HEK293 (cell line): ENCODE data around the gene SERHL2.
"Not testable (repeated sequence)": the region's sequence is repeated elsewhere in the genome, so short reads cannot be mapped to it uniquely, and the experiment has no call there.

Experiments
- CTCF ChIA-PET: fragments of 350-600 bp; formaldehyde crosslinking; extraction: SDS; loops from one replicate; lab custom pipeline; 2021; ENCODE audit warnings: antibody characterized with exemption; lab: Yijun Ruan, JAX
- POLR2A ChIA-PET: fragments of 300-600 bp; formaldehyde crosslinking; extraction: SDS; loops from one replicate; lab custom pipeline; 2020; ENCODE audit warnings: antibody characterized with exemption, inconsistent platforms; lab: Yijun Ruan, JAX
- H3K27ac ChIP-seq: fragments of 200-500 bp; sonication (Bioruptor generic); 2 replicates; pipeline ENCODE4 v1.5.1; 2014; ENCODE audit warnings: low read depth, low read length, control low read depth, inconsistent platforms; ENCODE audit errors: extremely low read depth
- H3K36me3 ChIP-seq, 2 experiments: fragments of 200-500 bp in 1 of 2; sonication (Bioruptor generic) in 1 of 2; 1 replicate in 1 of 2; 2 replicates in 1 of 2; pipeline ENCODE4 v1.5.1; 2014 to 2017; ENCODE audit warnings: inconsistent platforms in 2 of 2, low read length in 2 of 2; ENCODE audit not compliant: control insufficient read depth in 2 of 2, insufficient read depth in 1 of 2
- H3K4me1 ChIP-seq: fragments of 200-500 bp; sonication (Bioruptor generic); 2 replicates; pipeline ENCODE4 v1.5.1; 2014; ENCODE audit warnings: mild to moderate bottlenecking, low read length, inconsistent platforms; ENCODE audit not compliant: control insufficient read depth, insufficient read depth
- H3K4me3 ChIP-seq: 2 replicates; pipeline ENCODE4 v1.5.1; 2011; ENCODE audit warnings: low read depth, mild to moderate bottlenecking, control low read depth, low read length, moderate library complexity
- H3K9me3 ChIP-seq: fragments of 200-500 bp; sonication (Bioruptor generic); 2 replicates; pipeline ENCODE4 v1.5.1; 2014; ENCODE audit warnings: low read depth, low read length, inconsistent platforms; ENCODE audit not compliant: control insufficient read depth, insufficient read depth
- GLIS1 ChIP-seq: fragments of 450-650 bp; formaldehyde crosslinking; IDR thresholded peaks from 2 replicates; pipeline ENCODE4 v1.5.1; 2016; ENCODE audit warnings: missing biosample characterization, missing genetic modification characterization
- KLF1 ChIP-seq: fragments of 450-650 bp; formaldehyde crosslinking; IDR thresholded peaks from 2 replicates; pipeline ENCODE4 v1.5.1; 2016; ENCODE audit warnings: missing biosample characterization, missing genetic modification characterization
- TCF7L2 ChIP-seq: IDR thresholded peaks from 2 replicates; pipeline ENCODE4 v1.6.1; 2011; ENCODE audit warnings: low read depth, mild to moderate bottlenecking, inconsistent platforms, low read length, moderate library complexity, borderline replicate concordance
- YY1 ChIP-seq: fragments of 450-650 bp; formaldehyde crosslinking; IDR thresholded peaks from 2 replicates; pipeline ENCODE4 v1.5.1; 2018; ENCODE audit warnings: missing biosample characterization, missing genetic modification characterization
- ZFP37 ChIP-seq: fragments of 450-650 bp; formaldehyde crosslinking; IDR thresholded peaks from 2 replicates; pipeline ENCODE4 v1.5.1; 2016; ENCODE audit warnings: missing biosample characterization, missing genetic modification characterization
- ZIC2 ChIP-seq: fragments of 450-650 bp; formaldehyde crosslinking; IDR thresholded peaks from 2 replicates; pipeline ENCODE4 v1.5.1; 2016; ENCODE audit warnings: missing biosample characterization, missing genetic modification characterization
- ZNF121 ChIP-seq: fragments of 450-650 bp; formaldehyde crosslinking; IDR thresholded peaks from 2 replicates; pipeline ENCODE4 v1.5.1; 2016; ENCODE audit warnings: missing biosample characterization, missing genetic modification characterization
- ZNF174 ChIP-seq: fragments of 450-650 bp; formaldehyde crosslinking; IDR thresholded peaks from 2 replicates; pipeline ENCODE4 v1.5.0; 2017; ENCODE audit warnings: missing biosample characterization, mild to moderate bottlenecking, missing genetic modification characterization
- ZNF214 ChIP-seq: fragments of 450-650 bp; formaldehyde crosslinking; IDR thresholded peaks from 2 replicates; pipeline ENCODE4 v1.5.1; 2017; ENCODE audit warnings: missing biosample characterization, mild to moderate bottlenecking, missing genetic modification characterization, borderline replicate concordance
- ZNF248 ChIP-seq: fragments of 450-650 bp; formaldehyde crosslinking; IDR thresholded peaks from 2 replicates; pipeline ENCODE4 v1.5.1; 2017; ENCODE audit warnings: missing biosample characterization, missing genetic modification characterization
- ZNF529 ChIP-seq: fragments of 450-650 bp; formaldehyde crosslinking; IDR thresholded peaks from 2 replicates; pipeline ENCODE4 v1.5.1; 2017; ENCODE audit warnings: missing genetic modification characterization, missing biosample characterization; ENCODE audit not compliant: insufficient replicate concordance
- ZNF571 ChIP-seq: fragments of 450-650 bp; formaldehyde crosslinking; IDR thresholded peaks from 2 replicates; pipeline ENCODE4 v1.5.0; 2017; ENCODE audit warnings: missing biosample characterization, missing genetic modification characterization
- ZNF768 ChIP-seq: fragments of 450-650 bp; formaldehyde crosslinking; IDR thresholded peaks from 2 replicates; pipeline ENCODE4 v1.5.1; 2018; ENCODE audit warnings: missing biosample characterization, mild to moderate bottlenecking, missing genetic modification characterization
- ZNF776 ChIP-seq: fragments of 450-650 bp; formaldehyde crosslinking; IDR thresholded peaks from 2 replicates; pipeline ENCODE4 v1.5.0; 2017; ENCODE audit warnings: missing biosample characterization, missing genetic modification characterization, borderline replicate concordance
- ZNF837 ChIP-seq: fragments of 450-650 bp; formaldehyde crosslinking; IDR thresholded peaks from 2 replicates; pipeline ENCODE4 v1.5.1; 2016; ENCODE audit warnings: missing biosample characterization, missing genetic modification characterization
- TF ChIP-seq, protein P1 (sequence below): fragments of 450-650 bp; formaldehyde crosslinking; IDR thresholded peaks from 2 replicates; pipeline ENCODE4 v1.5.1; 2016; ENCODE audit warnings: missing biosample characterization, missing genetic modification characterization
- TF ChIP-seq, protein P2 (sequence below): fragments of 450-650 bp; formaldehyde crosslinking; IDR thresholded peaks from 2 replicates; pipeline ENCODE4 v1.5.1; 2016; ENCODE audit warnings: missing biosample characterization, missing genetic modification characterization
- TF ChIP-seq, protein P3 (sequence below): IDR thresholded peaks from 2 replicates; pipeline ENCODE4 v1.6.1; 2011; ENCODE audit warnings: mild to moderate bottlenecking, low read depth, low read length, borderline replicate concordance

Gene SERHL2

DNA sequence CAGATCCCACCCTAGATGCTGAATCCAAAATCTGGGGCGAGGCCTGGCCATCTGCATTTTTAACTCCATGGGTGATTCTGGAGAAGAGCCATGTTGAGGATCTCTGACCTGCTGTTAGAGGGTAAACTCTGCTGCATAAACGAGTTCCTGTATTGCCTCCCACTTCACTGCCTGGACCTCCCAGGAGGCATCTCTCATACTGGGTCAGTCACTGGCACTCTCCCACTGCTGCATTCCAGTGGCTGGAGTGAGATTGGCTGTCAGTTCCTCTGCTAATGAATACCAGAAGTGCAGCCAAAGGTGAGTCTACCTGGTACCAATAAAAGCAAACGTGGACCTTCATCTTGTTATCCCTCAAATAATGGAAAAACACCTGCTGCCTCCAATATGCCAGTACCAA, 50.6 kb downstream of the SERHL2 start:
- H3K9me3 ChIP-seq: no peaks in the 10 kb centered on the region
- no peak overlapping the region for H3K4me3 ChIP-seq
- POLR2A ChIA-PET: no interaction called here
- CTCF ChIA-PET: interaction anchor here (0.7 kb wide), 1 partner anchor 627 kb away, joined by 3 read pairs; no protein-coding TSS in a partner anchor
- H3K4me1 ChIP-seq: 0 out of 2 replicates have a peak, but pooled peaks cover 3% of the 10 kb centered on the region
- peaks cover 35 to 79% of the 10 kb centered on the region in 2 experiments for H3K36me3 ChIP-seq
- H3K27ac ChIP-seq: no peak overlapping the region
- TF ChIP-seq GLIS1 (tag by site-specific recombination) (peak; percentile 87), ZIC2 (tag by site-specific recombination) (peak; percentile 14; the same call in 1 of the 2 replicates), ZFP37 (tag by site-specific recombination) (no peak), ZNF776 (tag by site-specific recombination) (no peak)
- TF ChIP-seq, protein P1, sequence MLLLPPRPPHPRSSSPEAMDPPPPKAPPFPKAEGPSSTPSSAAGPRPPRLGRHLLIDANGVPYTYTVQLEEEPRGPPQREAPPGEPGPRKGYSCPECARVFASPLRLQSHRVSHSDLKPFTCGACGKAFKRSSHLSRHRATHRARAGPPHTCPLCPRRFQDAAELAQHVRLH (tag by site-specific recombination): no peak

DNA sequence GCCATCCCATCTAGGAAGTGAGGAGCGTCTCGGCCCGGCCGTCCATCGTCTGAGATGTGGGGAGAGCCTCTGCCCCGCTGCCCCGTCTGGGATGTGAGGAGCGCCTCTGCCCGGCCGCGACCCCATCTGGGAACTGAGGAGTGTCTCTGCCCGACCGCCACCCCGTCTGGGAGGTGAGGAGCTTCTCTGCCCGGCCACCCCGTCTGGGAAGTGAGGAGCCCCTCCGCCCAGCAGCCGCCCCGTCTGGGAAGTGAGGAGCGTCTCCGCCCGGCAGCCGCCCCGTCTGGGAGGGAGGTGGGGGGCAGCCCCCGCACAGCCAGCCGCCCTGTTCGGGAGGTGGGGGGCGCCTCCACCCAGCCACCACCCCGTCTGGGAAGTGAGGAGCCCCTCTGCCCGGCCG, 53.9 kb downstream of the SERHL2 start:
- CTCF ChIA-PET, POLR2A ChIA-PET: not testable (repeated sequence)

DNA sequence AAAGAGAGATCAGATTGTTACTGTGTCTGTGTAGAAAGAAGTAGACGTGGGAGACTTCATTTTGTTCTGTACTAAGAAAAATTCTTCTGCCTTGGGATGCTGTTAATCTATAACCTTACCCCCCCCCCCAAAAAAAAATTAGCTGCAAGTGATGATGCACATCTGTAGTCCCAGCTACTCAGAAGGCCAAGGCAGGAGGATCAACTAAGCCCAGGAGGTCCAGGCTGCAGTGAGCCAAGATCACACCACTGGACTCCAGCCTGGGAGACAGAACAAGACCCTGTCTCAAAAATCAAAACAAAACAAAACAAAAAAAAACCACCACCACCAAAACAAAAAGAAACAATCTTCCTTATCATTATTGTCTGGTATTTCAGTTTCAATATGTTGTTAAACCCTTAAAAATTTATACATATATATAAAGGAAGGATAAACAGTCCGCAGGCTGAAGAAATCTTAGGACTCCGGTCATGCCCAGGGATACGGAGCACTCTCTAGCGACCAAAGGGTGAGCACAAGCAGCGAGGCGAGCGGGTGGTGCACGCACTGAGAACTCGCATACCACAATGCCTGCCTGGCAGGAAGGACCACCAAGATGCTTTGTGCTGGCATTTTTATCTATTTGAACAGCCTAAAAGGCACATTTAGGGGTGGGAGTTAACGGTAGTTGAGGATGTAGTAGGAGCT, 54.5 kb downstream of the SERHL2 start:
- Histone ChIP-seq H3K4me3 (no peak overlapping the region), H3K36me3 (peaks cover 22 to 74% of the 10 kb centered on the region in 2 experiments), H3K9me3 (no peaks in the 10 kb centered on the region), H3K27ac (no peak overlapping the region), H3K4me1 (peaks cover 10% of the 10 kb centered on the region; the same call in 1 of the 2 replicates)
- TF ChIP-seq, protein P2, sequence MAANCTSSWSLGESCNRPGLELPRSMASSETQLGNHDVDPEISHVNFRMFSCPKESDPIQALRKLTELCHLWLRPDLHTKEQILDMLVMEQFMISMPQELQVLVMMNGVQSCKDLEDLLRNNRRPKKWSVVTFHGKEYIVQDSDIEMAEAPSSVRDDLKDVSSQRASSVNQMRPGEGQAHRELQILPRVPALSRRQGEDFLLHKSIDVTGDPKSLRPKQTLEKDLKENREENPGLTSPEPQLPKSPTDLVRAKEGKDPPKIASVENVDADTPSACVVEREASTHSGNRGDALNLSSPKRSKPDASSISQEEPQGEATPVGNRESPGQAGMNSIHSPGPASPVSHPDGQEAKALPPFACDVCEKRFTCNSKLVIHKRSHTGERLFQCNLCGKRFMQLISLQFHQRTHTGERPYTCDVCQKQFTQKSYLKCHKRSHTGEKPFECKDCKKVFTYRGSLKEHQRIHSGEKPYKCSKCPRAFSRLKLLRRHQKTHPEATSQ (tag by site-specific recombination): no peak
- no peak for TF ChIP-seq ZNF248 (tag by site-specific recombination)
- no peak for TF ChIP-seq ZNF837 (tag by site-specific recombination)
- TF ChIP-seq TCF7L2: no peak
- no peak for TF ChIP-seq ZNF214 (tag by site-specific recombination)
- TF ChIP-seq ZNF768: no peak
- no peak for TF ChIP-seq GLIS1 (tag by site-specific recombination)
- no peak for TF ChIP-seq ZNF121 (tag by site-specific recombination)
- TF ChIP-seq ZNF571 (tag by site-specific recombination): no peak
- no peak for TF ChIP-seq YY1 (tag by site-specific recombination)
- no peak for TF ChIP-seq ZNF529 (tag by site-specific recombination)
- TF ChIP-seq, protein P3, sequence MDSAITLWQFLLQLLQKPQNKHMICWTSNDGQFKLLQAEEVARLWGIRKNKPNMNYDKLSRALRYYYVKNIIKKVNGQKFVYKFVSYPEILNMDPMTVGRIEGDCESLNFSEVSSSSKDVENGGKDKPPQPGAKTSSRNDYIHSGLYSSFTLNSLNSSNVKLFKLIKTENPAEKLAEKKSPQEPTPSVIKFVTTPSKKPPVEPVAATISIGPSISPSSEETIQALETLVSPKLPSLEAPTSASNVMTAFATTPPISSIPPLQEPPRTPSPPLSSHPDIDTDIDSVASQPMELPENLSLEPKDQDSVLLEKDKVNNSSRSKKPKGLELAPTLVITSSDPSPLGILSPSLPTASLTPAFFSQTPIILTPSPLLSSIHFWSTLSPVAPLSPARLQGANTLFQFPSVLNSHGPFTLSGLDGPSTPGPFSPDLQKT: no peak
- no peak for TF ChIP-seq ZNF174 (tag by site-specific recombination)
- POLR2A ChIA-PET: no interaction called here
- CTCF ChIA-PET: interaction anchor here (0.6 to 0.7 kb wide), 2 partner anchors 48 to 211 kb away, joined by 3 read pairs; no protein-coding TSS in a partner anchor

More for the DNA sequence above, 53.9 kb downstream of the SERHL2 start:
- H3K4me1 ChIP-seq, H3K4me3 ChIP-seq, H3K27ac ChIP-seq, H3K9me3 ChIP-seq: not testable (repeated sequence)
- peaks cover 22 to 76% of the 10 kb centered on the region in 2 experiments for H3K36me3 ChIP-seq
- TF ChIP-seq KLF1 (tag by site-specific recombination): peak; percentile 99
